Measurements from ENCODE around the gene ORAI1. TPM values are rescaled to one million over a fixed set of nuclear protein-coding genes. Genes with fewer than 3 reads are reported as not detected.

ORAI1 gene
- total RNA-seq, 1 donor from 2014 or later: 13.7 TPM

DNA sequence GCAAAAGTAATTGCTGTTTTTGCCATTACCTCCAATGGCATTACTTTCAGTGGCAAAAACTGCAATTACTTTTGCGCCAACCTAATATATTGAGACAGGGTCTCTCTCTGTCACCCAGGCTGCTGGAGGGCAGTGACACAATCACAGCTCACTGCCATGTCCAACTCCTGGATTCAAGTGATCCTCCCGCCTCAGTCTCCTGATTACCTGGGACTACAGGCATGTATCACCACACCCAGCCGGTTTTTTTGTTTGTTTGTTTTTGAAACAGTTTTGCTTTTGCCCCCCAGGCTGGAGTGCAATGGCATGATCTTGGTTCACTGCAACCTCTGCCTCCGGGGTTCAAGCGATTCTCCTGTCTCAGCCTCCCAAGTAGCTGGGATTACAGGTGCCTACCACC lies 29.8 kb upstream of the ORAI1 start:
- DNase-seq (ENCODE audit: low read depth, low spot score): no peak
- TF ChIP-seq, protein P1, sequence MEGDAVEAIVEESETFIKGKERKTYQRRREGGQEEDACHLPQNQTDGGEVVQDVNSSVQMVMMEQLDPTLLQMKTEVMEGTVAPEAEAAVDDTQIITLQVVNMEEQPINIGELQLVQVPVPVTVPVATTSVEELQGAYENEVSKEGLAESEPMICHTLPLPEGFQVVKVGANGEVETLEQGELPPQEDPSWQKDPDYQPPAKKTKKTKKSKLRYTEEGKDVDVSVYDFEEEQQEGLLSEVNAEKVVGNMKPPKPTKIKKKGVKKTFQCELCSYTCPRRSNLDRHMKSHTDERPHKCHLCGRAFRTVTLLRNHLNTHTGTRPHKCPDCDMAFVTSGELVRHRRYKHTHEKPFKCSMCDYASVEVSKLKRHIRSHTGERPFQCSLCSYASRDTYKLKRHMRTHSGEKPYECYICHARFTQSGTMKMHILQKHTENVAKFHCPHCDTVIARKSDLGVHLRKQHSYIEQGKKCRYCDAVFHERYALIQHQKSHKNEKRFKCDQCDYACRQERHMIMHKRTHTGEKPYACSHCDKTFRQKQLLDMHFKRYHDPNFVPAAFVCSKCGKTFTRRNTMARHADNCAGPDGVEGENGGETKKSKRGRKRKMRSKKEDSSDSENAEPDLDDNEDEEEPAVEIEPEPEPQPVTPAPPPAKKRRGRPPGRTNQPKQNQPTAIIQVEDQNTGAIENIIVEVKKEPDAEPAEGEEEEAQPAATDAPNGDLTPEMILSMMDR (conservative IDR thresholded peaks at IDR 0.05): no peak
- H3K27me3 Mint-ChIP-seq (ENCODE audit: low read depth): no peaks in the 10 kb centered on the region
- peaks cover 8% of the 10 kb centered on the region for H3K36me3 Mint-ChIP-seq (ENCODE audit: low read depth)
- no peak overlapping the region for H3K4me3 Mint-ChIP-seq
- H3K4me1 Mint-ChIP-seq: peaks cover 6% of the 10 kb centered on the region
- H3K9me3 Mint-ChIP-seq: no peaks in the 10 kb centered on the region
- H3K27ac Mint-ChIP-seq (ENCODE audit: unreplicated experiment): no peak overlapping the region

DNA sequence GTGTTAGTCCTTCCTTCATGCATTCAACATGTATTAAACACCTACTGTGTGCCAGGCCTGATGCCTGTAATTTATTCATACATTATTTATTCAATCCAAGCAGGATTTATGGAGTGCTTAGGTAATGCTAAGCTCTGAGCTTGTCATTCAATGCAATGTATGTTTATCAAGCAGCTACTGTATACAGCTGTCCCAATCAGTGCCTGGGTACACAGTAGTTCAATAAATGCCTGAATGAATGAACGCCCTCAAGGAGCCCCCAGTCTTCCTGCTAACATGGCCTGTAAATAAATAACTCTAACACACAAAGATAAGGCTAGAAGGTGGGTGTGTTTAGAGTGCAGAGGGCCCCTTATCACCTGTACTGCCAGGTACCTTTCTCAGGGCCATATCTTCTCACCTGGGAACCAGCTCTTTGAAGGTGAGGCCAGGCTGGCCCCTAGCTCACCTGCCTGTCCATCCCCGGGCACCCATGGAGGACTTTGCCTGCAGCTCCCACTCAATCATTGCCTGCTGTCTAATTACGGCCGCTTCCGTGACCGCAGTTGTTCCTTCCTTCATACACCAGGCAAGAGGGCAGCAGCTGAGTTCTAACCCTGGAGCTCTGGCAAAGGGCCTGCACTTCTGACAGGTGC lies 25.5 kb upstream of the ORAI1 start:
- no peak overlapping the region for H3K27ac Mint-ChIP-seq (ENCODE audit: unreplicated experiment)
- TF ChIP-seq, protein P1 (conservative IDR thresholded peaks at IDR 0.05): no peak
- H3K4me3 Mint-ChIP-seq: no peak overlapping the region
- no peaks in the 10 kb centered on the region for H3K4me1 Mint-ChIP-seq
- H3K9me3 Mint-ChIP-seq: no peaks in the 10 kb centered on the region
- peaks cover under 1% of the 10 kb centered on the region for H3K36me3 Mint-ChIP-seq (ENCODE audit: low read depth)
- no peaks in the 10 kb centered on the region for H3K27me3 Mint-ChIP-seq (ENCODE audit: low read depth)
- DNase-seq (ENCODE audit: low read depth, low spot score): no peak

DNA sequence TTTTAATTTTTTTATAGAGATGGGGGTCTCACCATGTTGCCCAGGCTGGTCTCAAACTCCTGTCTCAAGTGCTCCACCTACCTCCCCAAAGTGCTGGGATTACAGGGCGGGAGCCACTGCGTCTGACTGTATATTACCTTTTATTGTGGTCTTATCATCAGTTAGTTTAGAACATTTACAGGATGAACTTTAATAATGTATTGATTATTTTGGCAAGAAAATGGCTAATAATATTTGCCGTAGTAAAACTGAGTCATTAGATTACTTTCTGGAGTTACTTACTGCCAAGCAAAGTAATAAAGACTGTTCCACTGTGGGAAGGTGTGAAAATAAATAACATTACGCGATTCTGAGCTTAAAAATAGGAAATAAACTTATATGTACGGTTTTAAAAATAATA lies 23.6 kb upstream of the ORAI1 start:
- H3K36me3 Mint-ChIP-seq (ENCODE audit: low read depth): no peaks in the 10 kb centered on the region
- no peak for DNase-seq (ENCODE audit: low read depth, low spot score)
- H3K4me3 Mint-ChIP-seq: no peak overlapping the region
- H3K9me3 Mint-ChIP-seq: no peaks in the 10 kb centered on the region
- no peaks in the 10 kb centered on the region for H3K27me3 Mint-ChIP-seq (ENCODE audit: low read depth)
- no peaks in the 10 kb centered on the region for H3K4me1 Mint-ChIP-seq
- TF ChIP-seq, protein P1 (conservative IDR thresholded peaks at IDR 0.05): no peak
- no peak overlapping the region for H3K27ac Mint-ChIP-seq (ENCODE audit: unreplicated experiment)

DNA sequence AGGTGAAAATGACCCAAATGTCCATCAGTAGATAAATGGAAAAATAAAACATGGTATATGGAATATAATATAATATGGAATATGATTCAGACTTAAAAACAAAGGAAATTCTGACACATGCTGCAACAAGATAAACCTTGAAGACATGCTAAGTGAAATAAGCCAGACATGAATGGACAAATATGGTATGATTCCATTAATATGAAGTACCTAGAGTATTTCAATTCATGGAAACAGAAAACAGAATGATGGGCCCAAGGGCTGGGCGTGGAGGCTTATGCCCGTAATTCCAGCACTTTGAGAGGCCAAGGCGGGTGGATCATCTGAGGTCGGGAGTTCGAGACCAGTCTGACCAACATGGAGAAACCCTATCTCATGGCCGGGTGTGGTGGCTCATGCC lies 22.7 kb upstream of the ORAI1 start:
- H3K27me3 Mint-ChIP-seq (ENCODE audit: low read depth): no peaks in the 10 kb centered on the region
- H3K9me3 Mint-ChIP-seq: peaks cover 1% of the 10 kb centered on the region
- no peak overlapping the region for H3K4me3 Mint-ChIP-seq
- peak overlapping the region; percentile 14 for H3K27ac Mint-ChIP-seq (ENCODE audit: unreplicated experiment)
- peaks cover 2% of the 10 kb centered on the region for H3K4me1 Mint-ChIP-seq
- DNase-seq (ENCODE audit: low read depth, low spot score): no peak
- TF ChIP-seq, protein P1 (conservative IDR thresholded peaks at IDR 0.05): no peak
- H3K36me3 Mint-ChIP-seq (ENCODE audit: low read depth): no peaks in the 10 kb centered on the region

DNA sequence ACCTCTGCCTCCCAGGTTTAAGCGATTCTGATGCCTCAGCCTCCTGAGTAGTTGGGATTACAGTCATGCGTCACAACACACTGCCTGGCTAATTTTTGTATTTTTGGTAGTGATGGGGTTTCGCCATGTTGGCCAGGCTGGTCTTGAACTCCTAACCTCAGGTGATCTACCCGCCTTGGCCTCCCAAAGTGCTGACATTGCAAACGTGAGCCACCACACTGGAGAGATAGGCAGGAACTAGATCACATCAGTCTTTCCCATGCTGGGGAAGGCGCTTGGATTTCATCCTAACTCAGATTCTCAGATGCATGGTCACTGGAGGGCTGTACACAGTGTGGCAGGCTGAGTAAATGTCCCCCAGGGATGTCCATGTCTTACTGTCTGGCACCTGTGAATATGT lies 18.0 kb upstream of the ORAI1 start:
- peaks cover 27% of the 10 kb centered on the region for H3K4me1 Mint-ChIP-seq
- H3K36me3 Mint-ChIP-seq (ENCODE audit: low read depth): peaks cover 3% of the 10 kb centered on the region
- no peaks in the 10 kb centered on the region for H3K27me3 Mint-ChIP-seq (ENCODE audit: low read depth)
- H3K4me3 Mint-ChIP-seq: no peak overlapping the region
- TF ChIP-seq, protein P1 (conservative IDR thresholded peaks at IDR 0.05): no peak
- H3K9me3 Mint-ChIP-seq: peaks cover 4% of the 10 kb centered on the region
- peak overlapping the region; percentile 8 for H3K27ac Mint-ChIP-seq (ENCODE audit: unreplicated experiment)
- DNase-seq (ENCODE audit: low read depth, low spot score): no peak
